Measurements from ENCODE around the gene IMPG1. TPM values are rescaled to one million over a fixed set of nuclear protein-coding genes. Genes with fewer than 3 reads are reported as not detected.

IMPG1 gene
- total RNA-seq, 1 donor from 2014 or later, result not detected

DNA sequence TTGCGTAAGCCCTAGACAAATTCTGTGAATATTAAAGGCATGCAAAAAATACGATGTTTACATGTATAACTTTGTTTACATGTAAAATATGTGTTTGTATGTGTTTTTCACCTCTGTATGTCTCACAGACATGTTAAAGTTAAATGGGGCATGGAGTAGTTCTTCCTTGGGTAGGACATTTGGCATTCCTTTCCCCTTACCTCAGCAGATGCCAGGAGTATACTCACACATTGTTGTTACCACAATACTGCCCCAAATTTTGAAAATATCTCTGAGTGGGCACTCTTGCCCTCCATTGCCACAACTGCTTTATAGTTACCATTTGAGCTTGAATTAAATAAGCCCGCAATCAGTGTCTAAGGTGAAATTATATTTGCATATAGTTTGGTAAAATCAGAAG, 175.9 kb downstream of the IMPG1 start:
- DNase-seq (ENCODE audit: low spot score in 2 of 2), result no peak
- no peak for FAIRE-seq

- FAIRE-seq (no peak), DNase-seq (ENCODE audit: low spot score in 2 of 2) (no peak)
Observed at GRCh38 chr6:75893776-75894152, 178.7 kb downstream of the IMPG1 start.

- peak; percentile 91 for FAIRE-seq
Observed at GRCh38 chr6:75893058-75893775, 179.2 kb downstream of the IMPG1 start.

GRCh38 chr6:75892384-75892783, 180.1 kb downstream of the IMPG1 start:
- no peak for FAIRE-seq
- no peak for DNase-seq (ENCODE audit: low spot score in 2 of 2)

More at GRCh38 chr6:75893058-75893775, 179.2 kb downstream of the IMPG1 start:
- DNase-seq (ENCODE audit: low spot score in 2 of 2), result peak; percentile 16 to 34

- FAIRE-seq, result no peak
- DNase-seq (ENCODE audit: low spot score in 2 of 2), result no peak
Observed at GRCh38 chr6:75884822-75885221, 187.6 kb downstream of the IMPG1 start.

GRCh38 chr6:75882734-75883133, 189.7 kb downstream of the IMPG1 start:
- DNase-seq (ENCODE audit: low spot score in 2 of 2) (no peak), FAIRE-seq (no peak)

GRCh38 chr6:75880305-75880704, 192.2 kb downstream of the IMPG1 start:
- DNase-seq (ENCODE audit: low spot score in 2 of 2) (no peak), FAIRE-seq (no peak)

DNA sequence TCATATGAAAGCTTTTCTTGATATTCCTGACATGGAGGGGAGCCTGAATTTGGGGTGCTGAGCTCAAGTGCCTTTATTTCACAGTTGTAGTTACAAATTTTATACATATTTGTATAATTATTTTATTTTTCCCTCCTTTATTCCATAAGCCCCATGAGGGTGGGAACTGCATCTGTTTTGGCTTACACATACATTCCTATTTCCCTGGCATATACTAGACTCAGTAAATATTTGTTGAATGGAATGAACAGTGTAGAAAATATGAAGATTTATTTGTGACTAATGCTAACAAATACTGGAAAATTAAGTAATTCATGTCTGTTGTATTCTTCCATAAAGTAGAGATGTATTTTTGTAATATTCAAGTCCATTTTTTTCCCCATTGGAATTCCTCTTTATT, 196.3 kb downstream of the IMPG1 start:
- DNase-seq (ENCODE audit: low spot score in 2 of 2), result no peak
- no peak for FAIRE-seq

DNA sequence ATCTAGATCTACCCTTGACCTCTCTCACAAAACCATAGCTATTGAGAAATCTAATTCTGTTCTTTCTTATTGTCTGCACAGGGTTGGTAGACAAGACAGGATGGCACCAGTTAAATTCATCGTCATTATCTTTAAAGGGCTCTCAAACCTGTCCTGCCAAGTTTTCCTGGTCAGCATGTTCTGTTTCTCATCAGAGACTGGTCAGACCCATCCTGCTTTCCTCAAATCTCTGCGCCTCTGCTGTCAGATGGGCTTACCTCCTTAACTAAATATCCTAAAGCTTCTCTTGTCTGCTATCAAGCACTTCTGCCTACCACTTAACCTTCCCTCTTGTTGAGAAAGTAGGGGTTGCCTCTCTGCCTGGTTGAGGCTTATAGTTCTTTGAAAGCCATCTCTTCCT, 198.2 kb downstream of the IMPG1 start:
- no peak for FAIRE-seq
- no peak for DNase-seq (ENCODE audit: low spot score in 2 of 2)

Small RNAs within 50 kb of the gene (small RNA-seq; reads per million reads assigned to genes)
- gene RF00019 (not detected), gene RNU6-248P (not detected)
